DMS53 (cell line): ENCODE data around the gene C1orf226.

Experiments used
- DNase-seq: peaks from one replicate; lab custom pipeline; 2025; lab: John Stamatoyannopoulos, UW

The C1orf226 gene

GRCh38 chr1:162365284-162366020 lies 16.1 kb upstream of the C1orf226 start:
- DNase-seq = no peak

- DNase-seq = no peak
These were observed 15.4 kb upstream of the C1orf226 start for GRCh38 chr1:162366149-162366548.

- no peak for DNase-seq
These were observed 14.9 kb upstream of the C1orf226 start for GRCh38 chr1:162366671-162367070.

GRCh38 chr1:162367073-162367472 lies 14.5 kb upstream of the C1orf226 start:
- DNase-seq = no peak

GRCh38 chr1:162367772-162368171 lies 13.8 kb upstream of the C1orf226 start:
- DNase-seq = no peak

GRCh38 chr1:162368451-162368850 lies 13.1 kb upstream of the C1orf226 start:
- DNase-seq = no peak

- no peak for DNase-seq
These were observed 12.0 kb upstream of the C1orf226 start for GRCh38 chr1:162369571-162369970.

- no peak for DNase-seq
These were observed 11.4 kb upstream of the C1orf226 start for GRCh38 chr1:162370161-162370560.

- DNase-seq = no peak
These were observed 10.8 kb upstream of the C1orf226 start for GRCh38 chr1:162370721-162371120.

- DNase-seq = no peak
These were observed 9.9 kb upstream of the C1orf226 start for GRCh38 chr1:162371611-162372010.

- DNase-seq = no peak
These were observed 9.1 kb upstream of the C1orf226 start for GRCh38 chr1:162372159-162373071.

GRCh38 chr1:162373072-162373427 lies 8.5 kb upstream of the C1orf226 start:
- DNase-seq = no peak

- DNase-seq = peak; percentile 42
These were observed 7.8 kb upstream of the C1orf226 start for GRCh38 chr1:162373541-162374260.

- no peak for DNase-seq
These were observed 7.1 kb upstream of the C1orf226 start for GRCh38 chr1:162374406-162374805.

- DNase-seq = no peak
These were observed 6.1 kb upstream of the C1orf226 start for GRCh38 chr1:162375463-162375862.

- no peak for DNase-seq
These were observed 4.8 kb upstream of the C1orf226 start, which contains the start of gene SPATA46 for GRCh38 chr1:162376691-162377090. Gene SPATA46 (minus strand): TSS chr1:162376854. CDS start chr1:162376790, 64 bp downstream.

GRCh38 chr1:162380061-162380846 lies 1.3 kb upstream of the C1orf226 start:
- no peak for DNase-seq

GRCh38 chr1:162381941-162382750 lies 618 bp downstream of the C1orf226 start:
- DNase-seq = no peak

- DNase-seq = no peak
These were observed 1.6 kb downstream of the C1orf226 start for GRCh38 chr1:162383091-162383490.

- DNase-seq = no peak
These were observed 2.0 kb downstream of the C1orf226 start for GRCh38 chr1:162383516-162383915.

GRCh38 chr1:162384116-162384515 lies 2.6 kb downstream of the C1orf226 start:
- no peak for DNase-seq
